GM12873 (cell line): Measurements from ENCODE around the gene UBA1.

Source experiments
- CTCF ChIP-seq: IDR thresholded peaks from 2 replicates; pipeline ENCODE4 v1.5.1; 2012; ENCODE audit warnings: low read depth, mild to moderate bottlenecking, moderate library complexity, low read length, control low read depth; ENCODE audit not compliant: insufficient read depth; ENCODE audit errors: missing control alignments

Gene UBA1

DNA sequence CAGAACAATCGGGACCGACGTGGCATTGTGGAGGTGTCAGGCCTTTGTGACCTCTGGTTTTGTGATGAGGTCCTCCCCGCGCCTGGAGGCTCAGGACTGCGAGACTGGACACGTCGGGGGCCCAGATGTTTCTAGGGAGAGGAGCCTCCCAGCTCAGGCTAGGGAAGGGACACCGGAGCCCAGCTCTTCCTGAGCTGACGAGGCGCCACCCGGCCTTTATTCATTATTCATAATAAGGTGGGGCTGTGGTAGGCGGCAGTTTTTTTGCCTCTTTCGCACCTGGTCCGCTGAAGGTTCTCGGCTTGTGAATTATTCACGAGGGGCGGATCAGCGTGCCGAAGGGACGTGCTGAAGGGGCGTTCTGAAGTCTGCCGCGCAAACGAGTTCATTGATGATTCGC lies 2.3 kb upstream of the UBA1 start:
- TF ChIP-seq CTCF, result no peak

DNA sequence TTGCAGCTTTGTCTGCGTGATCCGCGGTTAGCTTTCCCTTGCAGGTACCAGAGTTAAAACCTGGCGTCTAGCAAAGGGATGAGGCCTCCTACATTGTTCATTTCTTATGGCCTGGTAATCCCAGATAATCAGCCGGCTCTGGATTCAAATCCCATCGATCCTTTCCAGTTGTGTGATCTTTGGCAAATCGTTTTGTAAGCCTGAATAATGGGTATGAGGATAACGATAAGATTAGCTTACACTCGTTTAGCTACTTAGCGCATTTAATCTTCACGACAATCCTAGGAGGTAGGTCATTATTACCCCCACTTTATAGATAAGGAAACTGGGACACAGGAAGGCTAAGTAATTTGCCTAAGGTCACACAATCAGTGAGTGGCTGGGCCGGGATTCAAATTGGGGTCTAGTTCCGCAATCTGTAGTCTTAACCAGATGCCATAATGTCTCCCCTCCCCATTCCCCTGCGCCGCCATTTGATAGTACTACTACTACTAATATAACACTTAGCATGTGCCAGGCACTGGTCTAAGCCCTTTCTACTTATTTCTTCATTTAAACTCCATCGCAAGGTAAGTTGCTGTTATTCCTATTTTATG lies 1.7 kb upstream of the UBA1 start:
- TF ChIP-seq CTCF, result no peak

DNA sequence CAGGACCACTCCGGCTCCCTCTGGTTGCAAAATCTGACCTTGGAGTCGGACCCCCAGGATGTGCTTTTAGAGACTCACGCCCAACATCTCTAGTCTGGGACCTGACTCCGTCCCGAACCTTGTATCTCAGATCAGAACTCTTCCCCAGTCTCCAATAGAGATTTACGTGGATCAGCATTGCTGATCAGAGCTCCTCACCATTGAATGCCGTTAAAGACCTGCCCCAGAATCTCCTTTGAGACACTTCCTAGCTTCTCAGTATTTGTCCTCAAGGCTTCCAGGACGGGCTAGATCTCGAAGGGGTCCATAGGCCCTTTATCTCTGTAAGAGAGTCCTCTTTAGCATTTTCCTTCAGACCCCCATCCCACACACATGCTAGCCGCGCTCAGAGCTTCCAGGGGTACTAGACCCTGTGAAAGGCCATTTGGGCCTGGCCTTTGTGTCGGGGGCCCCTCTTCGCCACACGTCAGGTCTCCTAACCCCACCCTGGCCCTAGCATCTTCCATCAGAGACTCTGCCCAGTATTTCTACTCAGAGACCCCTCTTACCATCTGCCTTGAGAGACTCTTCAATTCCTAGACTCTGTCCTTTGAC lies 662 bp downstream of the UBA1 start:
- TF ChIP-seq CTCF, result no peak

- no peak for TF ChIP-seq CTCF
These were observed 2.5 kb downstream of the UBA1 start for GRCh38 chrX:47196098-47196497.

DNA sequence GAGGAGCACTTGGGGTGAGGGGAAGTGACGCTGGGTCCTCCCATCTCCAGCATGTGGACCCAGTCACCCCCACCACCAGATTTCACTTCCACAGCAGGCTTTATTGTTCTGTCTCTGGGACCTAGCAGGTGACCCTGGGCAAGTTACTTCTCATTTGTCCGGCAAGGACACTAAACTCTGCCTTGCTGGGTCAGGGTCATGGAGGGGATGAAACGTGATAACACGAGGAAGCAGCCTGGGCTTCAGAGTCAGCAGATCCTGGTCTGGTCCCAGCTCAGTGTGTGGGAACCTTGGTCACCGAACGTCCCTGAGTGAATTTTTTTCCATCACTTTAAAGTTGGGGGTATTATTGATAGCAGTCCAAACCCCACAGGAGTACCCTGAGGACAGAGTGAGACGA lies 3.9 kb downstream of the UBA1 start:
- TF ChIP-seq CTCF, result no peak

DNA sequence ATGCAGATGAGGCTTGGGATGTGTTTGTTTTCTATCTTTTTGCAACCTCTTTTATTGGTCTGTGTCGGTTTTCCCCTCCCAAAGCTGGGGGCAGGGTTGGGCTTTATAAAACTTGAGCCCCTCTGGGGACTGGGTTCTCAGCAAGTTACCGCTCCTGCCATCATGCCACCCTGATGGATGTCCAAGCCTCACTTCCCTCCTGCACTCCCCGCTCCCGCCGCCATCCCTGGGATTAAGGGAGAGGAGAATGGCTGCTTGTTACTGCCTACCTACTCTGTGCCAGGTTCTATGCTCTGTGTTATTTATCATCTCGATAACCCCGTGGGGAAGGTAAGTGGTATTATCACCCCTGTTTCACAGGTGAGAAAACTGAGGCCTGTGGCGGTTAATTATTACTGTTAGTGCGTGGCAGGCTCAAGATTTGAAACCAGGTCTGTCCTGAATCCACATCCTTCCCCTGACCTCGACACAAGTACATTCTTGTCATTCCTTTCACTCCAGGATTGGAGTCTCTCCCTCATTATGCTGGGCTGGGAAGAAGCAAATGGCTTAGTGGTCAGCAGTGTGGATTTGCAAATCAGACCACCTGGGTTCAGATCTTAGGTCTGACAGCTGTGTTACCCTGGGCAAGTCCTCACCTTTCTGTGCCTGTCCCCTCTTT lies 4.5 kb downstream of the UBA1 start:
- TF ChIP-seq CTCF, result no peak

GRCh38 chrX:47198687-47199080 lies 5.1 kb downstream of the UBA1 start:
- no peak for TF ChIP-seq CTCF
